A673 (cell line): ENCODE data around the gene HERC2.

Experiments used
- CTCF ChIP-seq: fragments of 300-800, 200-600 bp; sonication (generic); conservative IDR thresholded peaks from 2 replicates; pipeline ENCODE4 v1.5.1; 2017; ENCODE audit warnings: low read depth, mild to moderate bottlenecking, antibody characterized with exemption, low read length, moderate library complexity, mixed read lengths
- EZH2 ChIP-seq: fragments of 200-600 bp; sonication (generic); IDR thresholded peaks from 2 replicates; pipeline ENCODE4 v1.6.1; 2017; ENCODE audit warnings: borderline replicate concordance, low read depth, mild to moderate bottlenecking, mixed read lengths, antibody characterized with exemption, low read length; ENCODE audit not compliant: poor library complexity, severe bottlenecking

GRCh38 chr15:28246605-28247004, 75.4 kb downstream of the HERC2 start:
- TF ChIP-seq CTCF (no peak), EZH2 (no peak)
